GM18907 (cell line): ENCODE data around the gene GOLGA8T.
"Not testable (repeated sequence)": the region's sequence is repeated elsewhere in the genome, so short reads cannot be mapped to it uniquely, and the experiment has no call there.

Experiments
- ATAC-seq: cut with Tn5 transposase; IDR thresholded peaks from one replicate; pipeline ENCODE4 v1.9.1; 2021; ENCODE audit warnings: mild to moderate bottlenecking, moderate library complexity; ENCODE audit not compliant: unreplicated experiment

GOLGA8T gene

GRCh38 chr15:30134751-30135150 is at the start of gene GOLGA8T:
GOLGA8T (plus strand) TSS chr15:30135051; CDS start chr15:30135149, 98 bp downstream.
- not testable (repeated sequence) for ATAC-seq

- ATAC-seq, result not testable (repeated sequence)
Observed at GRCh38 chr15:30097827-30098226, 37.0 kb upstream of the GOLGA8T start.

GRCh38 chr15:30102890-30103289 is 32.0 kb upstream of the GOLGA8T start:
- ATAC-seq, result not testable (repeated sequence)

- ATAC-seq, result not testable (repeated sequence)
Observed at GRCh38 chr15:30103941-30104507, 30.8 kb upstream of the GOLGA8T start.

- ATAC-seq, result not testable (repeated sequence)
Observed at GRCh38 chr15:30110591-30110990, 24.3 kb upstream of the GOLGA8T start.

GRCh38 chr15:30130066-30130465 is 4.8 kb upstream of the GOLGA8T start:
- ATAC-seq, result not testable (repeated sequence)

GRCh38 chr15:30143246-30143645 is 8.4 kb downstream of the GOLGA8T start:
- ATAC-seq, result not testable (repeated sequence)

GRCh38 chr15:30149891-30150290 is 15.0 kb downstream of the GOLGA8T start:
- not testable (repeated sequence) for ATAC-seq

GRCh38 chr15:30162479-30163357 is 27.9 kb downstream of the GOLGA8T start:
- ATAC-seq, result not testable (repeated sequence)

GRCh38 chr15:30163759-30164158 is 28.9 kb downstream of the GOLGA8T start:
- ATAC-seq, result not testable (repeated sequence)

- not testable (repeated sequence) for ATAC-seq
Observed at GRCh38 chr15:30164257-30164656, 29.4 kb downstream of the GOLGA8T start.

GRCh38 chr15:30167403-30167802 is 32.6 kb downstream of the GOLGA8T start:
- not testable (repeated sequence) for ATAC-seq

- ATAC-seq, result not testable (repeated sequence)
Observed at GRCh38 chr15:30167886-30168285, 33.0 kb downstream of the GOLGA8T start.

- ATAC-seq, result not testable (repeated sequence)
Observed at GRCh38 chr15:30171452-30171851, 36.6 kb downstream of the GOLGA8T start.

GRCh38 chr15:30173041-30173608 is 38.3 kb downstream of the GOLGA8T start:
- ATAC-seq, result peak; percentile 61

GRCh38 chr15:30175291-30175690 is 40.4 kb downstream of the GOLGA8T start:
- not testable (repeated sequence) for ATAC-seq

- not testable (repeated sequence) for ATAC-seq
Observed at GRCh38 chr15:30176613-30177012, 41.8 kb downstream of the GOLGA8T start.

GRCh38 chr15:30179814-30180213 is 45.0 kb downstream of the GOLGA8T start:
- not testable (repeated sequence) for ATAC-seq

- ATAC-seq, result not testable (repeated sequence)
Observed at GRCh38 chr15:30185495-30185894, 50.6 kb downstream of the GOLGA8T start.

GRCh38 chr15:30187429-30187828 is 52.6 kb downstream of the GOLGA8T start:
- not testable (repeated sequence) for ATAC-seq

GRCh38 chr15:30189754-30190153 is 54.9 kb downstream of the GOLGA8T start:
- not testable (repeated sequence) for ATAC-seq
